Inflammatory macrophage treated with lipopolysaccharide for 4 hours (primary cell): ENCODE measurements around the gene ISG20L2.

Source experiments
- DNase-seq: peaks from one replicate; pipeline ENCODE4 v3.0.0-alpha.2; 2020

ISG20L2 gene

GRCh38 chr1:156740237-156740740 lies 11.7 kb upstream of the ISG20L2 start:
- no peak for DNase-seq

- DNase-seq = no peak
Observed at GRCh38 chr1:156738916-156739315, 10.3 kb upstream of the ISG20L2 start.

- no peak for DNase-seq
Observed at GRCh38 chr1:156738407-156738806, 9.8 kb upstream of the ISG20L2 start.

GRCh38 chr1:156733989-156734584 lies 5.5 kb upstream of the ISG20L2 start:
- no peak for DNase-seq

DNA sequence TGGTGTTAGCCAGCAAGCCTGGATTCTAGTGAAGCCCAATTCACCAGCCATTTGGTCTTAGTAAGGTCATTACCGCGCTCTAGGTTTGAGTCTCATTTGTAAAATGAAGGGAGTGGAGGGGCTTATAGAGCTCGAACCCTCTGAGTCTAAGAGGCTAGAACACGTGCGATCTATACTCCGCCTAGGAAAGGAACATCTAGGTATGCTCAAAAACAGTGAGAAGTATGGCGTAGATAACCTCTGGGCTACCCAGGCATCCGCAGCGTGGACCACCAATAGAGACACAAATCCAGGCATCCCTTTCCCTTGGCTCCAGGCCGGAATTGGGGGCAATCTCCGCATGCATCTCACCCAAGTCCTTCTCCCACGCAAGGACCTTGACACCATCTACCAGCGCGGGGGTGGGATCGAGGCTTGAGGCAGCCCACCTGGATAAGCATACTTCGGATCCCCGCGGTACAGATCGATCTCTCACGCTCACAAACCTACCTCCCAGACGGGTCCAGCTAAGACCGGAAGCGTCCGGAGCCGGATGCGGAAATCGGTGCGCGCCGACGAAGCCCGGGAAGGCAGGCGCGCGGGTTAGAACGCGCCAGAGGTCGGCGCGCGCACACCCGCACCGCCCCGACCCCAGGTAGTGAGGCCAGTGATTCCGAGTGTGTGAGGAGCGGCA lies 504 bp downstream of the ISG20L2 start, which contains the start of gene METTL25B:
Gene METTL25B, plus strand, starts transcription at position 544 of the 673 bp plus-strand sequence. CDS start 636 bp downstream, outside the sequence.
- DNase-seq = peak; percentile 82

DNA sequence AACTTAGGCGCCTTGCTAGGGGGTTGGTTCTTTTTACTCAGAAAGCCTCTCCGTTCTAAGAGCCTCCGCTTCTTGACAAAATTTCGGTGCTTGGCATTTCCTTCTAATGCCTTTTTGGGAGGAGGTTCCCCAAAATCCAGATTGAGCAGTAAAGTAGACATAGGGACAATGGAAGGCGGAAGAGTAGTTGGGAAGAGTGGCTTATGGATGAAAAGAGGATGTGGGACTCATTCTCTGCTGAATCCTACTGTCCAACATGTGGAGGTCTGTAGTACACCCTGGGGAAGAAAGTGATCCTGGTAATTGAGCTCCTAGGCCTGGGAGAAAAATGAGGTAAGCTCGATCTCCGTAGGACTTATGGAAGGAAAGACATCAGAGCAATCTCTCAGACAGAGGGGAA lies 1.1 kb downstream of the ISG20L2 start:
- no peak for DNase-seq

GRCh38 chr1:156726549-156727226 lies 1.9 kb downstream of the ISG20L2 start:
- DNase-seq = peak; percentile 67

DNA sequence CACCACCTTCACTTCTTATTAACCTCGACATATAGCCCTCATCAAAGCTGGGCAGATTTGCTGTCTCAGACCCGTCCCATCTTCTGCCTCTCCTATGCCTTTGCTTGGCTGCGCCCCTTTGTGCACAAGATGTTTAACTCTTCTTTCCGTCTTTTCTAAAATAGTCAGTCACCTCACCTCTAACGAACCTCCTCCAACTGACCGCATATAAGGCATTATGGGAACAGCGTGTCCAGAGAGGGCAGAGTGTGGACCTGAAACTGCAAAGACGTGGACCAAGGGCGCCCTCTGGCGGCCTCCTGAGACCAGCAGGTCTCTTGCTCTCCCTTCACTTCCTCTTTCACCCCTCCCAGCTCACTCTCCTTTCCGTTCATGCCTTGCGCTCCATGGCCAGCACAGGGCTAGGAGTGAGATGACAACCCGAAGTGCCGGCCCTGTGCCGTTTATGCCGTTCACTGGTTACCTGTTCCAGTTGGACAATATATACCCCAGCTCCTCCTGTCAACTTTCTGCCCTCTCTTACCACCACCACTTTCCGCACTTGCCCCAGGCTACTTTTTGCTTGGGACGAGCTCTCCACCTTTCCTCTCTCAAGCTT lies 2.8 kb downstream of the ISG20L2 start:
- peak; percentile 88 for DNase-seq

GRCh38 chr1:156721535-156721934 lies 7.0 kb downstream of the ISG20L2 start:
- peak; percentile 18 for DNase-seq

GRCh38 chr1:156721131-156721530 lies 7.4 kb downstream of the ISG20L2 start:
- DNase-seq = no peak

DNA sequence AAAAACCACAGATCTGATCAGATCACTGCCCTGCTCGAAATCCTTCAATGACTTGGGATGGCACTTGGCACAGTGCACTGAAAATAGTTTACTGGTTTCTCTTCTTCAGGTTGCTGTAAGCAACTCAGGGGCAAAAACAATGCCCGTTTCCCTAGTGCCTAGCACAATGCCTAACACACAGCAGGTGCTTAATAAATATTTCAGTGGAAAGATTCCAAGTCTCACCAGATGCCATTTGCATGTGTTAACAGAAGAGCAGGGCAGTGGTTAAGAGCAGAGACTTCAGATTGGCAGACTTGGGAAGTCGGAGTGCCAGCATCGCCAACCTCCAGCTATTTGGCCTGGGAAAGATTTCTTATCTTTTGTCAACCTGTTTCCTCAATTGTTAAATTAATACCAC lies 11.2 kb downstream of the ISG20L2 start:
- DNase-seq = no peak

DNA sequence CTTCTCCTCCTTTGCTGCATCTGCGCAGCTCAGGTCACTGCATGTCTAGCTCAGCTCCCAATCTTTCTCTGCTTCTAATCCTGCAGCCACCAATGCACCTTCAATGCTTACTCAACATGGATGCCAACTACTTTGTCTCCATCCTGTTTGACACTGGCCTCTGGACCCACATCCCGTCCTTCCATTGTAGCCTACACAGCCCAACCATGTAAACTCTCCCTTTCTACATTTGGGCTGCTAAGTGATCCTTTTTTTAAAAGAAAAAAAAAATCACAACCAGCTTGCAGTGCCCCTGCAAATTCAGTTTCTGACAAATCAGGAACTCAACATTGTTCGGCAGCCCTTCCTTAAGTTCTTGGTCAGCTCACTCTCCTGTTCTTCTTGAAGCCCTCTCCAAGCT lies 13.7 kb downstream of the ISG20L2 start:
- DNase-seq = no peak

- DNase-seq = no peak
Observed at GRCh38 chr1:156712626-156713025, 15.9 kb downstream of the ISG20L2 start.

GRCh38 chr1:156711011-156711817 lies 17.4 kb downstream of the ISG20L2 start:
- DNase-seq = no peak

DNA sequence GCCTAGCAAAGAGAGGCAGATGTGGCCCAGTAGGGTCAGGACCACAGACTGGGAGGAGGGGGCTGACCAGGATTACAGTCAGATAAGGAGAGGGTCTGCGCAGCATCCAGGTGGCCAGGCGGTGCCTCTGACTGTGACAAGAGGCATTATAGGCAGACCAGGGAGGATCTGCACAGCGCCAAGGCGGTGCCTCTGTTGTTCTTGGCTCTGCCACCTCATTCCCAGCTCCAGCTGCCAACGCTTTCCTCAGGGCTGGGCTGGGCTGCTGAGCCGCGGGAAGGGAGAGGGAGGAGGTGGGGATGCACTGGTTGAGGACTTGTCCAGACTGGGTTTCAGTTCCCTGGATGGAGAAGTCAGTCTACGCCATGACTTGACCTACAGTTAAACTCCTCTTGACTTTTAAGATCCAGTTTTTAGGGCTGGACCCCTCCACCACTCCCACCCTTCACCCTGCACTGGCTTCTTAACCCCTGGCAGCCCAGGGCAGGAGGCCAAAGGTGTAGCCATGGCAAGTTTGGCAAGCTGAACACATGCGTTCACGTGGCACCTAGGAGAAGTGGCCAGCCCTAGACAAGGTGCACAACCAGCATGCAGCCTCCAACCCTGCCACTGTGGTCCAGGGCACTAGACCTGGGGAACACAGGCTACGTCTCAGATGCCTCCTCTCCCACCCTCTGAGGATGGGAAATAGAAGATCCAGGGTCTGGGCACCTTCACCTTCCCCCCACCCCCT lies 18.6 kb downstream of the ISG20L2 start:
- no peak for DNase-seq

DNA sequence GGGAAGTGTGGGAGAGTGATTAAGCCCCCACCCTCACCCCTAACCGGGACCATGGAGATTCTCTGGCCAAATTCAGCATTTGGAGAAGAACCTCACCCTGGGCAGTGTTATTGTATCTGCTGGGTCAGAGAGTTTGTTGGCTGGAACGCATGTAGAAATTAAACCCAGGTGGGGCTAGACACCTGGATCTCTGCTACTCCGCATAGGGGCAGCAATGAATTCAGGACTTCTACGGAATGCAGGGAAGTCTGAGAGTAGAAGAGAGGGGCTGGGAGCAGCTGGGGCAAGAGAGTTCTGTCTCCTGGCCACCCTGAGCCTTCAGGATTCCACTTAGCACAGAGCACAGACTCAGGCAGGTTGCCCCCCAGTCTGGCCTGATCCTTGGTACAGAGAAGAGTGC lies 19.5 kb downstream of the ISG20L2 start:
- DNase-seq = no peak

DNA sequence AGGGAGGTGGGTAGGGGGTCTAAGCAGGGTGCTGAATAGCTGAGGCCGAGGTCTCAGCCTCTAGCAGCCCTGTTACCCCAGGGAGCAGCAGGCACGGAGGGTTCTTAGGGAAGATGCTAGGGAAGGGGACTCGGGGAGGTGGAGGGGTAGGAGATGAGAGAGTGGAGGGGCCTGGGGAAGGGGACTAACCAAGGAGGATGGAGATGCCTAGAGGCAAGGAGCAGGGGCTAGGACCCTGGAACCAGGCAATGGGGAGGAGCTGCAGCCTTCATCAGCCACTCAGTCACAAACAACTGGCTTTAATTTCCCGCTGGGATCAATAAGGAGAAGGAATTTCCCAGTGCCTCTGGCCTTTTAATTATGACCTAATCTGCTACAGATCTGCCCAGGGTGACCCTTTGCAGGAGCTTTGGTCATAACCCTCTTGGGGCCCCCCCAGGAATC lies 20.3 kb downstream of the ISG20L2 start:
- DNase-seq = no peak

DNA sequence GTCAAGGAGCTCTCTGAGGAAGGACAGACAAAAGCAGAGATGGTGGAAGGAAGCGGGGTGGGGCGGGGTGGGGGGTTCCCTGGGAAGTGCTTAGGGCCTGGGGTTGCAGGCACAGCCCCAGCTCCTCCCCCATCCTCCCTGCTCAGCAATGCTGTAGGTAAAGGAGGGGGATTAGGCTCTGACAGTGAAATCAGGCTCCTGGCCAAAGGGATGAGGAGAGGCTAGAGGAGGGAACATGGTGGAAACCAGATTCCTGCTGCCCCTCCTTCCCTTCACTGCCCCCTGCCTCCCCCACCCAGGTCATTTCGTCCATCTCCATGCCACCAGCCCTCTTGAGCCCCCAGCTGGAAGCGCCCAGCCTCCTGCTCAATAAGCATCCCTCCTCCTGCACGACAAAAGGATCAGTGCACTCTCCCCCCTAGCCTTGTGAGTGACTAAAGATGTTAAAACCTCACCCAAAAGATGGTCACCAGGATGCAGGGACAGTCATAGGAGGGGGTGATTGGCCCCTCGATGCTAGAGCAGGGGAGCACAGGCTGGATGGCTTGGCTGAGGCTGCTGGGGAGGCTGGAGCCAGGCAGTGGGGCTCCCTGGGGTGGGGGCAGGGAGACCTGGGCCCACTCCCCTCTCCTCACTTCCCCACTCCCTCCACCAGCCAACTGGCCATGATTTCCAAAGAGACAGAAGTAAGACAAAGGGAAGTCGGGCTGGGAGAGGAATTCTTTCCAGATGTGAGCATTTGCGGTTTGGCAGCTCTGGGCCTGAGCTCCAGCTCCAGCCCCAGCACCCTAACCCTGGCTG lies 20.9 kb downstream of the ISG20L2 start:
- DNase-seq = no peak

- no peak for DNase-seq
Observed at GRCh38 chr1:156706657-156707416, 21.7 kb downstream of the ISG20L2 start.
